GM12878 (cell line): Measurements from ENCODE around the gene SIDT1. TPM values are rescaled to one million over a fixed set of nuclear protein-coding genes. Genes with fewer than 3 reads are reported as not detected.

Source experiments
- ATAC-seq: fragments of 200-7000 bp; cut with Tn5 transposase; 3 replicates; pipeline ENCODE4 v1.9.1; 2020; ENCODE audit warnings: mild to moderate bottlenecking, moderate library complexity
- BruUV-seq: library from RNA; stranded (reverse); fragments of 400-500 nt; replicated peaks from 2 replicates; lab custom pipeline; 2021; lab: Mats Ljungman, UMichigan
- CTCF ChIA-PET: fragments of 300-600 bp; sonication (Branson Sonifier 250); formaldehyde crosslinking; extraction: SDS; loops from one replicate; lab custom pipeline; 2021; ENCODE audit warnings: inconsistent platforms; lab: Yijun Ruan, JAX
- POLR2A ChIA-PET: fragments of 350-600 bp; formaldehyde crosslinking; extraction: SDS; loops from one replicate; lab custom pipeline; 2021; ENCODE audit warnings: inconsistent platforms; lab: Charles Lee
- RAD21 ChIA-PET: fragments of 300-600 bp; sonication (Branson Sonifier 250); formaldehyde crosslinking; loops from one replicate; lab custom pipeline; 2023; ENCODE audit warnings: antibody characterized with exemption; ENCODE audit not compliant: unreplicated experiment; lab: Charles Lee
- SMC1A ChIA-PET: fragments of 300-600 bp; sonication (Branson Sonifier 250); formaldehyde crosslinking; loops from one replicate; lab custom pipeline; 2023; ENCODE audit not compliant: unreplicated experiment, uncharacterized antibody; lab: Charles Lee
- DNase-seq: peaks from one replicate; pipeline ENCODE4 v3.0.0-alpha.2; 2011; ENCODE audit warnings: low read depth, low spot score
- FAIRE-seq: peaks from 3 replicates; lab custom pipeline; 2011; peaks lifted over from hg19 to GRCh38; lab: Jason Lieb, UNC
- H2AFZ ChIP-seq: 2 replicates; pipeline ENCODE4 v1.6.0; 2011; ENCODE audit warnings: low read depth, low read length, control low read depth; ENCODE audit not compliant: control insufficient read depth
- H3K27ac ChIP-seq: 2 replicates; pipeline ENCODE4 v1.5.1; 2011; ENCODE audit warnings: control low read depth; ENCODE audit not compliant: control insufficient read depth, insufficient read depth
- H3K27me3 ChIP-seq, 2 experiments: replicated peaks in 1 of 2; 2 replicates each; pipeline versions ENCODE4 v1.6.0 to v1.6.1; 2011; ENCODE audit warnings: low read length in 1 of 2; ENCODE audit not compliant: control insufficient read depth in 2 of 2, insufficient read depth in 2 of 2
- H3K36me3 ChIP-seq, 2 experiments: 2 replicates each; pipeline ENCODE4 v1.5.1; 2011; ENCODE audit warnings: low read length in 1 of 2; ENCODE audit not compliant: control insufficient read depth in 2 of 2, insufficient read depth in 2 of 2
- H3K4me1 ChIP-seq: 2 replicates; pipeline ENCODE4 v1.6.1; 2011; ENCODE audit warnings: mild to moderate bottlenecking, low read length, moderate library complexity, mixed read lengths; ENCODE audit not compliant: control insufficient read depth, insufficient read depth
- H3K4me2 ChIP-seq: 2 replicates; pipeline ENCODE4 v1.6.0; 2011; ENCODE audit warnings: control low read depth; ENCODE audit not compliant: control insufficient read depth, insufficient read depth
- H3K4me3 ChIP-seq: fragments of 200-600 bp; sonication (generic); 2 replicates; pipeline ENCODE4 v1.5.1; 2016
- H3K79me2 ChIP-seq: 2 replicates; pipeline ENCODE4 v1.6.0; 2011; ENCODE audit warnings: low read length; ENCODE audit not compliant: control insufficient read depth, insufficient read depth
- H3K9ac ChIP-seq: 2 replicates; pipeline ENCODE4 v1.8.0; 2011; ENCODE audit warnings: low read length, control low read depth, mixed read lengths; ENCODE audit not compliant: control insufficient read depth, insufficient read depth
- H3K9me3 ChIP-seq: replicated peaks from 3 replicates; pipeline ENCODE4 v1.5.1; 2011; ENCODE audit warnings: mild to moderate bottlenecking, low read length; ENCODE audit not compliant: control insufficient read depth, insufficient read depth
- H4K20me1 ChIP-seq: 2 replicates; pipeline ENCODE4 v1.6.0; 2011; ENCODE audit not compliant: control insufficient read depth, insufficient read depth
- BCL11A ChIP-seq: IDR thresholded peaks from 2 replicates; pipeline ENCODE4 v1.6.1; 2011; ENCODE audit warnings: low read depth, low read length
- BMI1 ChIP-seq: fragments of 450-650 bp; IDR thresholded peaks from 2 replicates; pipeline ENCODE4 v1.6.1; 2016; ENCODE audit warnings: mild to moderate bottlenecking, moderate library complexity, borderline replicate concordance
- FOXK2 ChIP-seq: fragments of 450-650 bp; IDR thresholded peaks from 2 replicates; pipeline ENCODE4 v1.6.1; 2017; ENCODE audit warnings: mild to moderate bottlenecking, moderate library complexity
- GATAD2B ChIP-seq: fragments of 450-650 bp; conservative IDR thresholded peaks from 2 replicates; pipeline ENCODE4 v1.6.1; 2017; ENCODE audit warnings: low read depth, mild to moderate bottlenecking, moderate library complexity
- IKZF2 ChIP-seq, 2 experiments: fragments of 450-650 bp; IDR thresholded peaks; 2 replicates each; pipeline ENCODE4 v1.6.1; 2017; ENCODE audit warnings: mild to moderate bottlenecking in 2 of 2, moderate library complexity in 2 of 2
- NFIC ChIP-seq: IDR thresholded peaks from 2 replicates; pipeline ENCODE4 v1.6.1; 2012; ENCODE audit warnings: low read depth, mild to moderate bottlenecking, inconsistent platforms, low read length, moderate library complexity
- POU2F2 ChIP-seq: IDR thresholded peaks from 3 replicates; pipeline ENCODE4 v1.6.1; 2011; ENCODE audit warnings: low read depth, mild to moderate bottlenecking, low read length, borderline replicate concordance
- TCF12 ChIP-seq: IDR thresholded peaks from 2 replicates; pipeline ENCODE4 v1.6.1; 2011; ENCODE audit warnings: low read depth, mild to moderate bottlenecking, low read length
- WGBS: methylation state at CpG from one replicate; pipeline ENCODE4 v1.1.6; 2016; ENCODE audit warnings: low lambda C conversion rate; ENCODE audit not compliant: insufficient replicate concordance, insufficient coverage; ENCODE audit errors: missing lambda C conversion rate; 5-methylcytosine and 5-hydroxymethylcytosine counted together
- in situ Hi-C: fragments of 300-500 bp; cut with MboI; formaldehyde crosslinking; loops from 9 replicates; pipeline ENCODE4 v1.14.3; 2018; ENCODE audit warnings: mixed read lengths
- intact Hi-C: fragments of 100-400 bp; cut with micrococcal nuclease; formaldehyde crosslinking; loops from one replicate; pipeline ENCODE4 v1.14.2; 2022; ENCODE audit not compliant: unreplicated experiment
- polyA plus RNA-seq, 11 experiments: library from polyadenylated mRNA; depleted of rRNA in 4 of 11; unstranded in 6 of 11; stranded (reverse) in 5 of 11; fragments of >200 nt; fragmentation: Nextera tagmentation in 4 of 11; fragmentation: Illumina TruSeq in 1 of 11; extraction: Ambion mirVana in 4 of 11; extraction: Trizol in 1 of 11; gene quantifications; 1 replicate in 1 of 11; 2 replicates in 10 of 11; pipeline versions ENCODE4 v1.2.1 to v1.2.3, GENCODE V29; 2011 to 2016; ENCODE audit warnings: inconsistent platforms in 2 of 11, missing spikeins in 2 of 11, low read depth in 1 of 11
- total RNA-seq, 4 experiments: library from RNA; depleted of rRNA in 3 of 4; stranded (reverse); fragments of >200 nt in 3 of 4; fragmentation: Illumina TruSeq in 1 of 4; extraction: Trizol in 1 of 4; gene quantifications; 2 replicates each; pipeline versions ENCODE4 v1.2.1 to v1.2.3, GENCODE V29; 2013 to 2021

Gene SIDT1
- total and polyA plus RNA-seq, 10 of the 15 experiments (the other 5 are each of a cell fraction or from before 2014, with no cell fraction given), result 3.0 to 45.0 (median 26.6) TPM

DNA sequence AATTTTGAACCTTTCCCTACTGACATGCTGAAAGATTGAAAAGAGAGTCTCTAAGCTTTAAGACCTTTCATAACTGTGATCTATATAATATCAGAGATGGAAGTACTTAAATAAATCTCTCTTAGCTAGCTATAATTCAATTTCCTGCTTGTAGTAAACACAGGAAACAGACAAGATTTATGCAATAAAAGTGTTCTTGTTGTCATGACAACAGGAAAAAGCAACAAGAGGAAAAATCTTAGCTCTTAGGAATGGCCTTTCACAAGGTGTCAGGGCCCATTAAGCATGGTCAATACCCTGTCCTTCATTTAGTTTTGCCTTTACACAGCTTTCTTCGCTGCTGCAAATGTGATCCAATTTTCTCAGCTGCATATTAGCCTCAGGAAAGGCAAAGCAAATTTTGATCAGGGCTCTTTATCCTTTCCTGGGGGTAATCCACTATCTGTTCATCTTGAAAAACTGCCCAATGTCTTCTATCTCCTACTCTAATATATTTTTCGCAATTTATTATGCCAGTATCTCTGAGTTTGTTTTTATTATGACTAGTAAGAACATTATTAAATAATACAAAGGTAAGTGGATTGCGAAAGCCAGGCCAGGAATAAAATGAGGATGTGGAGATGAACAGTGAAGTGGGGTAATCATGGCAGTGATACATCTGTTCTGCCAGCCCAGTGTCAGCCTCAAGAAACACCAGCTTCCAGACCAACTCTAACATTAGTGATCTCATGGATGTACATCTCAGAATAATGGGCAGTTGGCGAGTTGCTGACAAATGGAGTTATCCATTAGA, 28.7 kb downstream of the SIDT1 start:
- DNase-seq, result no peak
- no peak overlapping the region for H3K4me3 ChIP-seq
- ChIA-PET CTCF (interaction anchor here (0.8 to 3.8 kb wide), 5 partner anchors 8 to 68 kb away, joined by 3 to 19 read pairs (median 7); no protein-coding TSS in a partner anchor), POLR2A (interaction anchor here (0.7 kb wide), 1 partner anchor 10 kb away, joined by 3 read pairs; no protein-coding TSS in a partner anchor), RAD21 (interaction anchor here (1.1 to 1.7 kb wide), 3 partner anchors 14 to 68 kb away, joined by 4 read pairs; no protein-coding TSS in a partner anchor), SMC1A (interaction anchor here (0.7 to 4.0 kb wide), 8 partner anchors 13 to 45 kb away, joined by 3 to 24 read pairs (median 4); partner anchors contain the start of gene SPICE1)
- H2AFZ ChIP-seq, result no peak overlapping the region
- no peak overlapping the region for H3K9ac ChIP-seq
- WGBS, result 95% methylated on average over 4 of the region's 4 CpGs
- H3K9me3 ChIP-seq, result no peaks in the 10 kb centered on the region
- TF ChIP-seq BCL11A (no peak), TCF12 (no peak), GATAD2B (no peak), POU2F2 (no peak), BMI1 (peak; percentile 62), NFIC (no peak), FOXK2 (no peak), IKZF2 (IDR thresholded peaks at IDR 0.05) (no peak)
- peaks cover 0 to 11% of the 10 kb centered on the region in 2 experiments; a peak in 1 of 4 replicates for H3K36me3 ChIP-seq
- intact Hi-C loops, result no loop called here
- no peak for ATAC-seq
- FAIRE-seq, result no peak
- no peak overlapping the region for H3K27ac ChIP-seq
- no peaks in the 10 kb centered on the region for H3K27me3 ChIP-seq
- H3K4me1 ChIP-seq, result no peaks in the 10 kb centered on the region; the same call in 1 of the 2 replicates
- BruUV-seq, result no TSS peak
- H3K79me2 ChIP-seq, result peaks cover 22% of the 10 kb centered on the region
- H4K20me1 ChIP-seq, result no peaks in the 10 kb centered on the region
- in situ Hi-C loops, result no loop called here
- no peak overlapping the region for H3K4me2 ChIP-seq
